Germinal center (tissue), 1 donor: ENCODE data around the gene NRP2.

Experiments used
- DNase-seq: peaks from one replicate; pipeline ENCODE4 v3.0.0; 2012; ENCODE audit warnings: mixed read lengths, low spot score

Gene NRP2

DNA sequence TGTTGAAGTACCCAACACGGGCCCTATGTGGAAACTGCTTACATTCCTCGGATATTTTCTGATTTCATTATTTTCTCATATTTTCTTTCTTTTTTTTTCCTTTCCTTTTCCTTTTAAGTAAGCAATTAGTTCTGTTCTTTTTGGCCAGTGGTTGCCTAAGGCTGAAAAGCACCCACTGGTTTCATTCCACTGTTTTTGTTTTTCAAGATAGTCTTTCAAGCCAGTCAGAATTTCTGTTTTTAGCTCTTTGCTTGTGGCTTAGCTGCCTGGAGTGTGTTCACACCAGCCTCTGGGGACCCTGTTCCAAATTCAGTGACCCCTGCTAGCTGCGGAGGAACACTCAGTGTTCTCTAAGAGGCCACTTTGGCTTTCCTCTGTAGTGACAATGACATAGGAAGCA, 73.6 kb downstream of the NRP2 start:
- DNase-seq: no peak

DNA sequence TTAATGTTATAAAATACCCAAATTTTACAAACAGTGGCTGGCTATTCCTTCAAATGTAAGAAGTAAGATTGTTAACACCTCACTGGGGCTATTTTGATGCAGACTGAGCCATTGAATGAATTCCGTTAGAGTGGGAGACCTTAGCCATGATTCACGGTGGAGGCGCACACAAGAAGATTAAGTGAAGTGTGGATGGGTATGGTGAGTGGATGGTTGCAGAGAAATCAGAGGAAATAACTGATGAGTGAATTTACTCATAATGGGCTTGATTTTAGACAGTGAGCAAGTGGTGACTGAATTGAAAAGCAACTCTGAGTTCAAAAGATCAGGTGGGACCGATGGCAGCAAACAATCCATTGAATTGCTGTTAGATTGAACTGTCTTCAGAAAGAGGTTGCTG, 75.0 kb downstream of the NRP2 start:
- no peak for DNase-seq

DNA sequence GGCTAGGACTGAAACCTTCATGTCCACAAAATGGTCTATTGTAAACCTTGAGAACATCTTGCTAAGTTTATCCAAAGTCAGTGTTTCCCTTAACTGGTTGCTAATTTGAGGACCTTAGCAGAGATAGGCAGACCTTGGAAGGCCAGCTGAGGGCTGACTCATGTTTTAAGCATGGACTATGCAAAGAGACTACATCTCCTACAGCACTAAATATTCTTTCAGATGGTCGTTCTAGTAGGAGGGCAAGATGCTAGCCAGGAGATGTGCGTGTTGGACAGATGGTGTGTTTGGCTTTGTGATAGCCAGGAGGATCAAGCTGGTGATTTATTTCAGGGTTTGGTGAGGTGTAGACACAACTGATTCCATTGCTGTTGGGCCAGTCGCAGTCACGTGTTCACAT, 75.8 kb downstream of the NRP2 start:
- no peak for DNase-seq

DNA sequence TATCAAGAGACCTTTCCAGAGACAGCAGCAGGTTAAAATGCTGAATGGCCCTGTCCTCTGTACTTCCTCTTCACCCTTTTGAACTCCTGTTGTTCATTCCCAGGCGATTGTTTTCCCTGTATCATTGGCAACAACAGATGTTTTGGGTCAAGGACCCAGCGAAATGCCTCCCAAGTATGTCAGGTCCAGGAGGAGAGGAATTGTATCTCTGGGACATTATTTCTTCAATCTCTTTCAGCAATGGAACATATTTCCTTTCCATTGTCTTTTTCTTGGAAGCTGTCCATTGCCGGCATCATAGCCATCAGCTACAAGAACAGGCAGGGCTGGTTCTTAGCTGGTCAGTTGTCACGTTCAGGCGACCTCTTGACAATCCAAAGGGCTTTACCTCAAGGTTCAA, 76.2 kb downstream of the NRP2 start:
- DNase-seq: no peak

DNA sequence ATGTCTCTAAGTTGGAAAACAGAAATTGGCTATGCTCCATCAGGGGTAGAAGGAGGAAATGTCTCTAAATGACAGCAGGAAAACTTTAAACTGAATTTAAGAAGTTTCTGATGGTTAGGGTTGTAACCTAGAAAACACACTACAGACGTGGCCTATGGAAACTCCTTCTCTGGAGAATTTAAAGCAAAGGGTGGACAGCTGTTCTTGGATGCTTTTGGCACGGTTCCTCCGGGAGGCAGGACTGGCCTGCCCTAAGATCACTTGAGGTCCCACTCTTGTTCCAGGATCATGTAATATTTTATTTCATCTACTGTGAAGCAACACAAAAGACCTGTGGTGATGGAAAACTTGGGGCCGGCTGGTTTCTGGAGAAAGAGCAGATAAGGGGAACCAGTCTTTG, 77.0 kb downstream of the NRP2 start:
- DNase-seq: no peak

DNA sequence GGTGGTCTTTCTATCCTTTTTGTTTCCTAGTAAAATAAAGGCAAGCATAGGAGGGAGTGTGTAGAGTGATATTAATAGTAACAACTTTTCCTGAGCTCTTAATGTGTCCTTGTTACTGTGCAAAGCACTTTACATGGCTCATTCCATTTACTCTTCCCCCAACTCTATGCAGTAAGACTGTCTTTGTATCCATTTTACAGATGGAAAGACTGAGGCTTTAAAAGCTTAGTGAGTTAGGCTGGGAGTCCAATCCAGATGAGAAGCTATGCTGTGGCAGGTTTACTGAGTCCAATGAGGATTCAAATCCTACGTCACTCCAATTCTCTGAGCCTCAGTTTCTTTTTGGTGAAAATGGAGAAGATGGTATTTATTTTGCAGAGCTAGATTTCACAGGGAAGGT, 77.4 kb downstream of the NRP2 start:
- DNase-seq: no peak

DNA sequence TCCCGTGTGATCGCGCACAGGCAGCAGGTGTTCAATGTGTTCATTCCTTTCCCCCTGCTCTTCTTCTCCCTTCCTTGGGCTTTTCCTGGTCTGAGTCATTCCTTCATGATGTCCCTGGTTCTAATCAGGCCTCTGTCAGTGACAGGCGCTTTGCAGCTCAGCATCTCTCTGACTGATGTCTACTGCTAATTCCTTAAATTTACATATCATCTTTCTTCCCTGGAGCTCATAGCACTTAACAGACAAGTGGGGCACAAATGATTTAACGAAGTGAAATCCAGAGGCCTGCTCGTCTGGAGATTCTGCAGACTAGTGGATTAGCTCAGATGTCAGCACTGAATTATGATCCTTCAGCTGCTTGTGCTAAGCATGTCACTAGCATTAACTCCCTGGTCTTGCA, 77.9 kb downstream of the NRP2 start:
- no peak for DNase-seq

DNA sequence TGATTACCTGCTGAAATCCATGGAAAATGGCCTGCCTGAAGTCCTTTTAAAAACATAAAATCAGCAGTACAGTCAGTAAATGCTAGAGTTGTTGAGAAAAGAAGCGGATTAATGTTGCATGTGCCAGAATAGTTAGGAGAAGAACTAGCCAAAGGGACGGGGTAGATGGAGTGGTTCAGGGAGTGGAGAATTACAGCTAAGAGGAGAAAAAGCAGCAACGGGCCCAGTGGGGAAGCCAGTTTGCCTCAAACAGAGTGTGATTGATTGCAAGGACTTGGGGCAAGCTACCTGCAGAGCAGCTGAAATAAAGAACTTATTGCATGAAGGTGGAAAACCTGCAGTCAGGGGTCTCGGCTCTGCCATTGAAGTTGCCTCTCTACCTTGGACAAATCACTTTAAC, 79.1 kb downstream of the NRP2 start:
- DNase-seq: no peak

DNA sequence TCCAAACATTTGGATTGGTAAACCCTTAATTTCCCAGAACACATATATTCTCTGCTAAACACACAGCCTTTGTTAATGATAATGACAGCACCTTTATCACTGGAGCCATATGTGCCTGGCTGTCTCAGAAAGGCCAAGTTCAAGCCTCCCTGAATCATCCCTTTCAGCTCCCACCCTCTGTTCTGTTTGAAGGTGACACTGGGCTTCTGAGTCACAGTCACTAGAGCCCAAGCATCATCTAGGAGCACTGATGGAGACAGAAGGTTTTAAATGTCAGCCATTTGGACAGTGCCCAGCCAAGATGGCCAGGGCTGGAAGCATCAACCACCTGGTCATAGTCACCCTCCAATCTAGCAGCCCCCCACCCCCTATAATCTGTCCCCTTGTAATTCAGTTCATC, 80.6 kb downstream of the NRP2 start:
- no peak for DNase-seq

DNA sequence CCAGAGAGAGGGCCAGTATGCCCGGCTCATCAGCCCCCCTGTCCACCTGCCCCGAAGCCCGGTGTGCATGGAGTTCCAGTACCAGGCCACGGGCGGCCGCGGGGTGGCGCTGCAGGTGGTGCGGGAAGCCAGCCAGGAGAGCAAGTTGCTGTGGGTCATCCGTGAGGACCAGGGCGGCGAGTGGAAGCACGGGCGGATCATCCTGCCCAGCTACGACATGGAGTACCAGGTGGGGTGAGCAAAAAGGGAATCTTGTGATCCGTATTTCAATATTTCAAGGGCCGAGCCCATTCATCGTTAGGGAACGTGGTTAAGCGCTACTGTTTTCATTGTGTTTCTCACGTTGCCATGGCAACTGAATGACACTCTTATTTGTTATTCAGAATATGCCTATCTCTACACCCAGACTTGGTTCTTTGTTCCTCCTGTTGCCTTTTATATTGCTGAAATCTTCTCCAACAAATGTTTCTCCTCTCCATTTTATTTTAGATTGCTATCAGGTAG, 81.5 kb downstream of the NRP2 start:
- peak; percentile 24 for DNase-seq

DNA sequence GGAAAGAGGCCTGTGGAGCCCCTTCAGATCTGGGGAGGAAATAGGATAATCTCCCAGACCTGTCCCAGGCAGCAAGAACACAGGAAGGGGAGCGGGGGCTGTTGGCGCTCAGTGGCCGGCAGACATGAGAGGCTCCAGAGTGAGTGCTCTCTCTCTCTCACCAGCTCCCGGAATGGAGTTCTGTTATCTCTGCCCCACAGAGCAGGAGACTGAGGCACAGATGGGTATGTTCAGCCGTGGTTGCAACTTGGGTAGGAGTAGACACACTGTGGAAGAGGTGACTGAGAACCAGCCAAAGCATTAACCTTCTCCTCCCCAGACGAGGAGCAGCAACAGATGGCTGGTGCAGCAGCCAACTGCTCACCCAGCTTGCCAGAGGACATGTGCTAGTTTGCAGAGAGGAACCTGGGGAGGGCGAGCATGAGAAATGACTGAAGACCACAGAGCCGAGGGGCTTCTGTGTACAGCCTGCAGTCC, 82.0 kb downstream of the NRP2 start:
- DNase-seq: no peak

DNA sequence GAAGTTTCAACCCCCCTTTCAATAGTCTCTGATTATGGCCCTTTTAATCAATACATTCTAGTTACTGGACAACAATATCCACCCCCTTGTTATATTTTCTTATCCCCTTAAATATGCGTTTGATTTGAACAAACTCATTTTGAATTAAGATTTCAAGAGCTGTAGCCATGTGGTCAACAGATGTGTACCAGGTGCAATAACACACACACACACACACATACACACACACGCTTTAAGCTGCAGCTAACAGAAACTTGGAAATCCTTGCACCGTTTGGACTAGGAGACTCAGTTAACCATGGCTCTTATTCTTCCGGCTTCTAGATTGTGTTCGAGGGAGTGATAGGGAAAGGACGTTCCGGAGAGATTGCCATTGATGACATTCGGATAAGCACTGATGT, 82.8 kb downstream of the NRP2 start:
- DNase-seq: no peak

DNA sequence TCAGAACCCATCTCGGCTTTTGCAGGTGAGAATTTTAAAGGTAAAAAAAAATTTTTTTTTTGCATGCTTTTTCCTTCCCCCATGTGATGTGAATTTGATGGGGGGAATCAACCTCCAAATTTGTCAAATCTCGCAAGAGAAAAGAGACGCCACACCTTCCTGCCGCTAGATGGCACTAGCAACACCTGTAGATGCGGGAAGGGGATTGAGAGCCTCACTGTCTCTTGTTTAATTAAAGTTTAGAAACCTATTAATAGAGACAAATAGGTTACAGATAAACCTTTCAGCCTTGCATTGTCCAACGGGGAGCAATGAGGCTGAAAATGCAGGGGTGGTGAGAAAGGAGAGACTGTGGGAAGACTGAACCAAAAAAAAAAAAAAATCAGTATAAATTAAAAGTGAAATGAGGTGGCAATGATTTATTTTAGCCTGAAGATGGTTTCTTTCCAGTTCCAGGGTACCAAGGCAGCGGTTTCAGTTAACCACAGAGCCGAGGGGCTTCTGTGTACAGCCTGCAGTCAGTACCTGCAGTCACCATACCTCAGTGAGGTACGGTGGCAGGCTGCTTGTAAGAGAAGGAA, 84.6 kb downstream of the NRP2 start:
- DNase-seq: peak; percentile 54

DNA sequence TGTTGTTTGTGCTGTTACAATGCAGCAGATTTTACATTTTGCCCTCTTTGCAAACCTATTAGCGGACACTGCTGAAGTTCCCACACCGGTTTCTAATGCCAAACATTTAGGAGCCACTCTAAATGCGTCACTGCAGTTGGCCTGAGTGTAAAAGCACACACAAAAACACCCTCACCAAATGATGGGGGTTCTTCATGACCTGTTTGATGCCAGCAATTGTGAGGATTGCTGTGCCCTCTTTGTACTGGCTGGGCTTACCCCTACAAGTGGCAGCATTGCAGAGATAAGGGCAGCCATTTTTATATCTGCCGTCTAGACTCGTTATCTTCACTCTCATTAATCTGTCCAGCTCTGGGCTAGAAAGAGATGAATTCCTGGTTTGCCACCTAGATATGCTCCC, 85.3 kb downstream of the NRP2 start:
- DNase-seq: no peak

DNA sequence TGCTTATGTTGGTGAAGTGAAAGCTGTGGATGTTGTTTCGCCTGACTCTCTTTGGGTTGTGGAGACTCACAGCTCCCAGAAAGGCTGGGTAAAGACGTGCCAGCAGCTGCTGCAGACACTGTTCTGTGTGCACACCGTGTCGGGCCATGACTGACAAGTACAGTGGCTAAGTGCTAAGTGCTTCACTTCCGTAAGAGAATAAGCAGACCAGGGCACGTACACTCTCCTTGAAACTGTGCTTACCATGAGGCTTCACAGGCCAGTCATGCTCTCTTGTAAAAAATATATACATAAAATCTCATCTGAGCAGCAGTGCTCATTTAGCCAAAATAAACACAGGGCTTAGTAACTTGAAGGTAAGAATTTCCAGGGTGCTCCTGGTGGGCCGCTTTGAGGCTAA, 86.0 kb downstream of the NRP2 start:
- DNase-seq: no peak

DNA sequence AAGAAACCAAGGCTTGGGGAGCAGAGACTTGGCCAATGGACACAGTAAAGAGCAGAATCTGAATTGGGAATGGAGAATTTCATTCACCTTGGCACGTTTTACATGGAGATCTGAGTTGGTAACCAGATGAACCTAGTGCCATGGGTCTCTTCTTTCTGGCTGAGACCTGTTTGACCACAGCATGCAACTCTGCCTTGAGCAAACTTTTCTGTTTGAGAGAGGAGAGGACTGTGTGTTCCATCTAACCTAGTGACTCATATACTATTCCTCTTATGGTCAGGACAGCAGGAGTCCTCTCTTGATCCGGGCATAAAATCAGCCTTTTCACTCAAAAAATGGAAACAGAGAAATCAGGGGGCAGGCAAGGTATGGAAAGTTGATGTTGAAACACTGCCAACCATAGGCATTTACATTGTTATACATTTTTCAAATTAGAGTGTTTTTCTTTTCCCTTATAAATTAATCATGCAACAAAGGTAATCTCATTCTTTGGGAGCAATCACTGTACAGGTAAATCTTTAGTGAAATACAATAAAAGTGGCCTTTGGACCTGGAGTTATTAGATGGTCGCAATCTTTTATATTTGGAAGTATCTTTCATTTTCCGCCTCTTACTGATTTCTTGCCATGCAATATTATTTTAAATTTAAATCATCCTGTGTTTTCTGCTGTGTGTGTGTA, 86.7 kb downstream of the NRP2 start:
- DNase-seq: no peak

DNA sequence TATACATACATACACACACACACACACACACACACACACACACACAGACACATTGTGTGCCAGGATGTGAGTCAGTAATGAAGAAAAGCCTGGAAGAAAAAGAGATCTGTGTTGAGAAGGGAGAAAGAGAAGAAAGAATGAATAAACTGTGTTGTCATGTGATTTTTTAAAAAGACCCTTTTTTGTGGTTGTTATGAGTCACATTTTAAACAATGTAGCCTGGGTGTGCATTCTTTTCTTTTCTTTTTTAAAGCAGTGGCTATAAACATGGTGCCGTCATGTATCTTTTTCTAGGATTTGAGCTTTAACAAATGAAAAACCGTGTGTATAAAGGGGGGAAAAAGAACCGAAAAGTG, 87.2 kb downstream of the NRP2 start:
- no peak for DNase-seq

DNA sequence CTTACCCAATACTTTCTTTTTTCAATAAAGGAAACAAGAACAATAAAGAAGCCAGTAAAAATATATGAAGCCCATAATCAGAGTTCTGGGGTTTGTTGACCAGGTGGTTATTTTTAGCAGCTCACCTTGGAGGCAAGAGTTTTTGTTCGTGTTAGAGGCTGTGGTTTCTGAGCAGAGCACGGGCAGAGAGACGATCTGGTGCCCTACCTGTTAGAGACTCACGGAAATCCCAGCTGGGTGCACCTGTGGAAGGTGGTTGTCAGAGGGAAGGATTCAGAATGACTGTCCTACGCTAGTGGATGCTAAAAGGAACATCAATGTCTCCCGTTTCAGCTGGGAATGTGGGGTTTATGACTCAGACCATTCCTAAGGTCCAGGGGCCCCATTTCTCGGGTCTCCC, 87.6 kb downstream of the NRP2 start:
- DNase-seq: no peak

DNA sequence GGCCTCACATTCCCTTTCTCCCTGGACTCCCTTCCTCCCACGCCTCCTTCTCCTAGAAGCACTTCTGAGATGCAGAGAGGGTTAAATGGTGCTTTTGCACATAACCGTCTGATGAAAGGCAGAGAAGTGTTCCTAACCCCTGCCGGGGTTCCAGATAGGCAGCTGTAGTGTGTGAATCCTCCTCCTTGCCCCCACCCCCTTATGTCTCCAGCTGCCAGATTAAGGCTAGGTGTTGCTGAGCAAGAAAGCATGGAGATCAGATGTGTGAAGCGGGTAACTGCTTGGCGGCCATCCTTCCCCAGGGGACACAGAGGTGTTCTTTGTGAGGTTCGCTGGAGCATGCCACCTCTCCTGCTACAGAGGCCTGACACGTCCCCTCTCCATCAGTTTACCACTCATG, 88.3 kb downstream of the NRP2 start:
- DNase-seq: peak; percentile 5

DNA sequence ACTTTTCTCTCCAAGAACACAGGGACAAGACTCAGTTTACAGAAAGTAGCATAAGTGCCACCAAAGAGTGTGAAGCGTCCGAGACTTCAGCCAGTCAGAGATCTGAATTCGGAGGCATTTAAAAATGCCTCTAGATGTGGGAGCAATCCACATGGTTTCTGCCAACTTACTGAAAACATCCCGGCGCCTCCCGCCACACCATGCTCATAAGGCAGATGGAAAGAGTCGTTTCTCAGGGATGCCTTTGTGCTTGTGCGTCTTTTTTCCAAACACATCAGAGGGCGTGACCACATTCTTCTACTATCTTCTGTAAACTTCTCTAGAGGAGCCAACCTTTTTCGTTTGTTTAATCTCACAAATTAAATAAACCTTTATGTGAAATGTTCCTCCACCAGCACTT, 88.7 kb downstream of the NRP2 start:
- DNase-seq: no peak

DNA sequence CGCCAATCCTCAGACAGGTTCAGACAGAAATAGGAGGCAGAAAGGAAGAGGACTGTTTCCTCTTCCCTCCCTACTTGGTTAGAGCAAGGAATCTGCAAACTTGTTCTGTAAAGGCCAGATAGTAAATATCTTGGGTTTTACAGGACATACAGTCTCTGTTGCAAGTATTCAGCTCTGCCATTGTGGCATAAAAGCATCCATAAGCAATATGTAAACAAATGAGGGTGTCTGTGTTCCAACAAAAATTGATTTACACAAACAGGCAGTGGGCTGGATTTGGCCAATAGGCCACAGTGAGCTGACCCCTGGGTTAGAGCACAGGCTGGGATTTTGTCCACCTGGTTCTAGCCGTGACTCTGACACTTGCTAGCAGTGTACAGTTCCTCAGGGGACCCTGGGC, 89.4 kb downstream of the NRP2 start:
- no peak for DNase-seq

DNA sequence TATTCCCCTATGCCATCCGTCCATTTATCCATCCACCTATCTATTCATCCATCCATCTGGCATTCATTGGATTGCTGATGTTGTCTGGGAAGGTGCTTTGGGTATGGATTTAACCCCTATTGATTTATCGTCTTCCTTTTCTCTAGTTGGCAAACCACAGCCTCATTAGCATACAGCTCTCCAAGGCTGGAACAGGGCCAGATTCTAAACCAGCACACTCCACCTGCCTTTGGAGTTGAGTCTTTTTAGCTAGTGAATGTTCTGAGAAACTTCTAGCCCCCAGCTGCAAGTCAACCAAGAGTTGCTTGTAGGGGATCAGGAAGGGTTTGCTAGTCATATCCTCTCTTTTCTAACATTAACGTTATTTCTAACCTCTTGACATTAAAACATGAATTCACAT, 90.7 kb downstream of the NRP2 start:
- DNase-seq: no peak

DNA sequence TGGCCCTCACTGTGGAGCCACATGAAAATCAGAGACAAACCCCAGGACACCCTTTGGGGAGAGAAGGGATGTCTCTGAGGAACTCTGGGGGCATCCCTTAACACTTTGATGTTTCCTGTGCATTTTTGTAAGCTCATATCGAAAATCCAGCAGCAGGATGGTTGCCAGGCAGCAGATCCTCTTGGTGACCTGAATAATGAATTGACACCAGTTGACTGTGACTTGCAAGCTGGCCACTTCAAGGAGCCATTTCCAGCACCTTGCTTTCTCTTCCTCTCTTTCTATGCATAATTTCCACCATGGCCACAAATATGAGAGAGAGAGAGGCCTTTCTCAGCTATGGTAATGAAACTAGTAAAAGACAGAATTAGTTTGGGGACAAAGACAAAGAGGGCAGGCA, 91.7 kb downstream of the NRP2 start:
- DNase-seq: no peak
